GM12865 (cell line): ENCODE data around the gene CLPTM1L.
"Not testable (repeated sequence)": the region's sequence is repeated elsewhere in the genome, so short reads cannot be mapped to it uniquely, and the experiment has no call there.

Experiments
- DNase-seq: peaks from one replicate; pipeline ENCODE4 v3.0.0; 2010; ENCODE audit warnings: low read depth
- H3K4me3 ChIP-seq: 2 replicates; pipeline ENCODE4 v1.5.1; 2011; ENCODE audit warnings: mild to moderate bottlenecking, low read depth, low read length, control low read depth
- CTCF ChIP-seq: IDR thresholded peaks from 2 replicates; pipeline ENCODE4 v1.5.1; 2011; ENCODE audit warnings: low read length, control low read depth, low read depth, inconsistent platforms; ENCODE audit not compliant: insufficient read depth; ENCODE audit errors: missing control alignments

Gene CLPTM1L

DNA sequence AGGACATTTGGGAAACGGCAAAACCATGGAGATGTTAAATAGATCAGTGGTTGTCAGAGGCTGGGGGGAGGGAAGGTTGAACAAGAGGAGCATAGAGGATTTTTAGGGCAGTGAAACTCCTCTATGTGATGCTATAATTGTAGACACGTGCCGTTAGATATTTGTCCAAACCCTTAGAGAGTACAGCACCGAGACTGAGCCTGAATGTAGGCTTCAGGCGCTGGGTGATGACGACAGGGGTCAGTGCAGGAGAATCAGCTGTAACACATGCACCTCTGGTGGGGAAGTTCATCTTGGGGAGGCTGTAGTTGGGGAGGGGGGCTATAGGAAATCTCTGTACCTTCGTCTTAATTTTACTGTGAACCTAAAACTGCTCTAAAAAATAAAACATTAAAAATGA lies 22.2 kb upstream of the CLPTM1L start:
- DNase-seq: no peak
- H3K4me3 ChIP-seq: no peak overlapping the region
- no peak for TF ChIP-seq CTCF

GRCh38 chr5:1366514-1366913 lies 21.6 kb upstream of the CLPTM1L start:
- peak; percentile 48 for DNase-seq
- H3K4me3 ChIP-seq: no peak overlapping the region
- no peak for TF ChIP-seq CTCF

DNA sequence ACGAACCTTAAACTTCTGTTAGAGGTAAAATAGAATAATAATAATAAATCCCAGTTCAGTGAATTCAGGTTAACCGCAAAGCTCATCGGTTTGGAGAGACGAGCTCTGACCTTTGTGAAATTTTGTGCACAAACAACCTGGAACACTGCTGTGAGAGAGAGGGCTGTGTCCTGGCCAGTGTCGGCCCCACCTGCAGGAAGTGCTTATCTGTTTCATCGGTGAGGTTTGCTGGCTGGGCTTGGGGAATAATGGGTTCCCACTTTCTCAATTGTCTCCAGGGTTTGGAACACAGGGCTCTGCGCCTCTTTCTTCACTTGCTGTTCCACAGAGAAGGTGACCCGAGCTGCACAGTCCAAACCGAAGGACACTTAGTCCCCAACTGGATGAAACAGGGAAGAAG lies 19.3 kb upstream of the CLPTM1L start:
- no peak for DNase-seq
- TF ChIP-seq CTCF: no peak
- no peak overlapping the region for H3K4me3 ChIP-seq

DNA sequence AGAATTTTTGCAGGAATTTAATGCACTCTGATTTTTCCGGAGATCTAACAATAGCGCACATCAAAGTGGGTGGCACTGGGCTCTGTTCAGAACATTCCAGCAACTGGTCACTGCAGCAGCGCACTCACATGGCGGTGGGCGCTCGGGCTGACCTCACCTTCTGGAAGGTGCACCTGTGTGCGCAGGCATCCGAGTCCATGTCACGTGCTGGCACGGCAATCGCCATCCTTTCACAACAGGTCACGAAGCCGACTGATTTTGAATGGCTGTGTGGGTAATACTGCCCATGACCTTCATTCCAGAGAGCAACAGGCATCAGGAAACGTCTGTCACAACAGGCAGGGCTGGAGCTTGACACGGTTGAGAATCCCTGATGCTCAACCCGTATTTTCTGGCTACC lies 18.7 kb upstream of the CLPTM1L start:
- no peak for TF ChIP-seq CTCF
- no peak for DNase-seq

DNA sequence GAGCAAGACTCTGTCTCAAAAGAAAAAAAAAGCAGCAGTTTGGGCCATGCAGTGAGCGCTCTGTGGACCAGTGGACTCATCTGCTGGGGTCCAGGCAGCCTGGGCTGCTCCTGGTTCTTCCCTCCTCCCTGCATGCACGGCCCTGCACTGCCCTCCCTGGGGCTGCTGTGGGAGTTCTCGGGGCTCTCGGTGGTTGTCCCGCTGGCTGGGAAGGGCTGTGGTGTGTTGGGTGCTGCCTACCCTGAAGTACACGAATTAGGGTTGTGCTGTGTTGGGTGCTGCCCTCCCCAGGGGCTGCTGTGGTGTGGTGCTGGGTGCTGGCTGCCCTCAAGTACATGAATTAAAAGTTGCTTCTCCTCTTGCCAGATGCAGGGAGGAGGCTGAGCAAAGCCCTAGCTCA lies 18.3 kb upstream of the CLPTM1L start:
- TF ChIP-seq CTCF: no peak
- no peak overlapping the region for H3K4me3 ChIP-seq
- no peak for DNase-seq

More for the DNA sequence above, 18.7 kb upstream of the CLPTM1L start:
- no peak overlapping the region for H3K4me3 ChIP-seq

GRCh38 chr5:1362242-1363015 lies 17.5 kb upstream of the CLPTM1L start:
- no peak for DNase-seq
- H3K4me3 ChIP-seq: no peak overlapping the region
- TF ChIP-seq CTCF: no peak

GRCh38 chr5:1360861-1361260 lies 16.0 kb upstream of the CLPTM1L start:
- no peak for DNase-seq
- no peak overlapping the region for H3K4me3 ChIP-seq
- no peak for TF ChIP-seq CTCF

DNA sequence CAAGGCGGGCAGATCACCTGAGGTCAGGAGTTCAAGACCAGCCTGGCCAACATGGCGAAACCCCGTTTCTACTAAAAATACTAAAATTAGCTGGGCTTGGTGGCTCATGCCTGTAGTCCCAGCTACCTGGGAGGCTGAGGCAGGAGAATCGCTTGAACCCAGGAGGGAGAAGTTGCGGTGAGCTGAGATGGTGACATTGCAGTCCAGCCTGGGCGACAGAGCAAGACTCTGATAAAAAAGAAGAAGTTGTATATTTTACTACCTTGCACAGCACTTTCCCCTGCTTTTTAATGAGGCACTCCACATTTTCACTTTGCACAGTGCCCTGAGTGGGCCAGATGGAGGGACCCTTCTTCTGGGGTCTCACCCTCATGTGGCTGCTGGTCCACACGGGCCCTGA lies 15.5 kb upstream of the CLPTM1L start:
- DNase-seq, H3K4me3 ChIP-seq: not testable (repeated sequence)
